ENCODE measurements around the gene MAPK8IP3.

MAPK8IP3 gene

GRCh38 chr16:1816396-1817275 lies 110.6 kb downstream of the MAPK8IP3 start:
- DNase-seq: no peak

GRCh38 chr16:1817276-1817589 lies 111.2 kb downstream of the MAPK8IP3 start:
- DNase-seq: no peak

GRCh38 chr16:1817716-1818115 lies 111.7 kb downstream of the MAPK8IP3 start:
- DNase-seq: no peak

- DNase-seq: no peak
Observed at GRCh38 chr16:1818204-1818872, 112.3 kb downstream of the MAPK8IP3 start.

GRCh38 chr16:1818873-1819525 lies 113.0 kb downstream of the MAPK8IP3 start:
- no peak for DNase-seq

GRCh38 chr16:1819611-1820010 lies 113.6 kb downstream of the MAPK8IP3 start:
- DNase-seq: no peak
